Measurements from ENCODE around the gene RCAN1.

The RCAN1 gene

GRCh38 chr21:34521561-34521960 lies 93.4 kb downstream of the RCAN1 start:
- FAIRE-seq (no peak), DNase-seq (ENCODE audit: insufficient read length, low spot score) (no peak)

GRCh38 chr21:34520764-34521508 lies 94.0 kb downstream of the RCAN1 start:
- DNase-seq (ENCODE audit: insufficient read length, low spot score): no peak
- FAIRE-seq: no peak

- DNase-seq (ENCODE audit: insufficient read length, low spot score) (no peak), FAIRE-seq (no peak)
These were observed 94.6 kb downstream of the RCAN1 start for GRCh38 chr21:34520281-34520680.

GRCh38 chr21:34519694-34520093 lies 95.2 kb downstream of the RCAN1 start:
- FAIRE-seq (no peak), DNase-seq (ENCODE audit: insufficient read length, low spot score) (no peak)

- FAIRE-seq (no peak), DNase-seq (ENCODE audit: insufficient read length, low spot score) (no peak)
These were observed 95.9 kb downstream of the RCAN1 start for GRCh38 chr21:34519016-34519415.

GRCh38 chr21:34518301-34518700 lies 96.6 kb downstream of the RCAN1 start:
- DNase-seq (ENCODE audit: insufficient read length, low spot score) (no peak), FAIRE-seq (no peak)

DNA sequence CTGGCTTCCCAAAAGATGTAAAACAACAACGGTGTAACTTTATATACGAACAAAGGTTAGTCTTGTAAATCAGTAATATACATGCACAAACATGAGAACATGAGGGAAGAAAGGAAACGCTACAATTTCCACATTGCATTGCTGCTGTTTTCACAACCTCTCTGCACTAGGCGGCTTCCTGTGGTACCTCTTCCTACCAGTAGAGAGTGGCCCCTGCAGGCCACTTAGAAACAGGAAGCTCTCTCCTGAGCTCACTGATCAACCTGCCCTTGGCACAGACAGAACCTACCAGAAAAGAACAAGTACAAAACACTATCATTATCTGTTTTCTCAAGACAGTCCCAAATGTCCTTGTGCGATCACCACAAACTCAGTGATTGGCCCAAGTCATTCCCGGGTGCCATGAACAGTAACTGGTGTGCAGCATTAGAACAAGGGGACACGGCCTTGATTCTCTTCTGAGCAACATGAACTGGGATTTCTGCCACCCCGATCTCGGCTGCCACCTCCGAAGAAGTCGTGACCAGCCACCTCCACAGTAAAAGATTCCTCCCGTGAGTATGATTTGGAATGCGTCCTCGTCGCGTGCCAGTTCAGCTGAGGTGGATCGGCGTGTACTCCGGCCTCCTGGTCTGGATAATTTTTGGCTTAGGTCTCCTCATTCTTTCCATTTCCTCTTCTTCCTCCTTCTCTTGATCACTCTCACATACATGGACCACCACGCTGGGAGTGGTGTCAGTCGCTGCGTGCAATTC lies 97.2 kb downstream of the RCAN1 start:
- no peak for DNase-seq (ENCODE audit: insufficient read length, low spot score)
- no peak for FAIRE-seq

DNA sequence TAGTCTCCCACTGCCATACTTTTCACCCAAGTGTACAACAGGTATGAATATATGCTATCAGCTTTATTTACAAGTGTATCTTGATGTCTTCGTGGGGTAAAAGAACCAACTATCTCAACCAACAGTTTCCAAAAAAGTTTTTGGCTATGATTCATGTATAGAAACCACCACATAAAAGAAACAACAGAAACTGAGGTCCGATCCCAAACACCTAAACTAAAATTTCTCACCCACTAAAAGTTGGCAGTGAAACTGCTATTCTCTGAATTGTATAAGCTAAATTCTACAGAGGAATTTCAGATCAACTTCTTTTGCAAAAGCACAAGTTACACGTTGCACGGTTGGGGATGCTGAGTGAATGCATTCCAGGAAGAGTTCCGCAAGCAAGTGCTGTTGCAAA lies 97.9 kb downstream of the RCAN1 start:
- DNase-seq (ENCODE audit: insufficient read length, low spot score) (no peak), FAIRE-seq (no peak)

DNA sequence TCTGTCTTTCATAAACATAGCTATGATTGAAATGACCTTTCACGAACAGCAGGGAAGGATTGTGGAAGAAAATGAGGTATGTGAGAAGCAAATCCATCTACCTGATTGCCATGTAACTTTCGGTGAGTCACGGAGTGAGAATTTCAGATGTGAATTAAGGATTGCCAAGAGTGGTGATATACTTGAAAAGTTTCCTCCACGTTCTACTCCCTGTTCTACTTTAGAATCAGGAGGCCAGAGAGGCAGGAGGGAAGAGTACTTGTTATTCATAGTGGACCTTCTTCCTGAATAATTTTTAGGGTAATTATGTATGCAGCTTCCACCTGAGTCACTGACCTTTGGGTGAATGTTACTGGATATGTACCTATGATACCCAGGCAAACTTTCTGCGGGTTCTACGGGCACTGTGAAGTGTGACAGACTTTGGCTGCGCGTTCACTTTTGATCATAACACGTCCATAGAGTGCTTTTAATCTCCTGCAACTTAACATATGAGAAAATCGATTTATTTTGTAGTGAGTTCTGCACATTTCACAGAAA lies 100.3 kb downstream of the RCAN1 start:
- FAIRE-seq (no peak), DNase-seq (ENCODE audit: insufficient read length, low spot score) (no peak)

DNA sequence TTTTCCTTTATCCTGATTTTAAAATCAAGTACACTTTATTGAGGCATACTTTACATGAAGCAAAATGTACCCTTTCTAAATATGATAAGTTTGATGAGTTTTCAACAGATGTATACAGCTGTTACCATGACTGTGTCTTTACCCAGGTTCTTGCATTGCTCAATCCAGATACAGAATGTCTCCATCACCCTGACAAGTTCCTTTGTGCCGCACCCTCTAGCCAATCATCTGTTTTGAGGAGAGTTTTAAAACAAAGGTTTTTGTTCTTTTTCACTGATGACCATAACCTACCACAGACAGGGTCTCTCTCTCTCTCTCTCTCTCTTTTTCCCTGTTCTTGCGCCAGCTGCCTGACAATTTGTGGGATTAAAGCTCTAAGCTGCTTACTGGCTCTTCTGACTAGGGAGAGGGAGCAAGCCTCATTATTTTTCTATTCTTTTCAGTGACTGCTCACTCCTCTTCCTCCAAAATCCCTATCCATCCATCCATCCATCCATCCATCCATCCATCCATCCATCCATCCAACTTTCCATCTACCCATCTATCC lies 101.7 kb downstream of the RCAN1 start:
- FAIRE-seq: no peak

GRCh38 chr21:34511787-34512455 lies 103.0 kb downstream of the RCAN1 start, which contains the start of gene KCNE1:
Gene KCNE1 (minus strand): TSS chr21:34512210. CDS start chr21:34449634, 62,576 bp downstream.
- FAIRE-seq: no peak

More for the DNA sequence above, 101.7 kb downstream of the RCAN1 start:
- DNase-seq (ENCODE audit: insufficient read length, low spot score): no peak

GRCh38 chr21:34511181-34511580 lies 103.7 kb downstream of the RCAN1 start:
- FAIRE-seq (no peak), DNase-seq (ENCODE audit: insufficient read length, low spot score) (no peak)

More at GRCh38 chr21:34511787-34512455, 103.0 kb downstream of the RCAN1 start, which contains the start of gene KCNE1:
- DNase-seq (ENCODE audit: insufficient read length, low spot score): no peak

DNA sequence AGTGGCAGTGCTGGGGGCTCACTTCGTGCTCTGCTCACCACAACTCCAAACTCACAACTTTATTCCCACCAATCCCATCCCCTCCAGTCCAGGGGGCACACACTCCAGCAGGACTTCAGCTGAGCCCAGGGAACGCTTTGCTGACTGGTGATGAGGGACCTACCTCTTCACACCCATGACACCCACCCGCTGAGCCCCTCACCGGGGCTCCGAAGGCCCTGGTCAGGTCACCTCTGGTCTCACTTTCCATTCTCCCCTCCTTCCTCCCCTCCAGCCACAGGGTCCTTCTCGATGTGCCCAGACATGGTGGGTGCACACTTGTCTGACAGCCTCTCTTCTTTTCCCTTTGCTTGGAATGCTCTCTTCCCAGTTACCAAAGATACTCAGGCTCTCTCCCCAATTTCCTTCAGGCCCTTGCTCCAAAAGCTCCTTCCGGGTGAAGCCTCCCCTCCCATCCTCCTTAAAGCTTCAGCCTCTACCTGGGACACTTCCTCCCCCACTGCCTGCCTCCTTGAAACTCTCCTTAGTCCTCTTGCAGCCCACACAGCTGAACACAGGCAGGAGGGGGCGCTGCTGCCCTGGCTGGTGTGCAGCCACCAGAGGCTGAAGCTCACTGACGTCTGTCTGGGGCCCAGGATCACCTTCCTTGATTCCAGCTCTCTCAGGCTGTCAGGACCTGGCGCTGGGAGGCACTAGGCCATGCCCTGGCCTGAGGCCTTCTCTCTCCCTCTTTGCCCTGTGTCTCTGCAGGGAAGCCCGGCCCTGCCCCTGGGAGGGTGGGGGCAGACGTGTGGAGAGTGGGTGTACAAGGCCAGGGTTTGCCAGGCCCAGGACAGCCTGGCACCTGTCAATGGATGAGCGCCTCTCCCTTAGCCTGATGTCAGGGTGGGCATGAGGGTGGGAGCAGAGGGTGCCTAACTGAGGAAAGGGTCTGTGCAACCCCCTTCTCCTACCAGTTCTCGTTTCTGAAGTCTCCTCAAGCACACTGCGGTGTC lies 104.5 kb downstream of the RCAN1 start:
- FAIRE-seq (no peak), DNase-seq (ENCODE audit: insufficient read length, low spot score) (peak; percentile 64)

DNA sequence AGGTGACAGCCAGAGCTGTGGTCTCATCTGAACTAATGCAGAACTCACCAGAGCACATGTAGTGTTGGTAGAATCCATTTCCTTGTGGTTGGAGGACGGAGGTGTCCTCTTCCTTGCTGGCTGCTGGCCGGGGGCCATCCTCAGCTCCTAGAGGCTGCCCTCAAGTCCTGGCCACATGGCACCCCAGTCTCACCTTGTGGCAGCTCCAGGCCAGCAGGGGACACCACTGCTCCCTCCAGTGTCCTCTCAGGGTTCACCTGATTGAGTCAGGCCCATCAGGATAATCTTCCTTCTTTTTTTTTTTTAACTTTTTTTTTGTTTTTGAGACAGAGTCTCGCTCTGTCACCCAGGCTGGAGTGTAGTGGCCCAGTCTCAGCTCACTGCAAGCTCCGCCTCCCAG lies 105.8 kb downstream of the RCAN1 start:
- DNase-seq (ENCODE audit: insufficient read length, low spot score): no peak
- FAIRE-seq: no peak

GRCh38 chr21:34504595-34504994 lies 110.3 kb downstream of the RCAN1 start:
- DNase-seq (ENCODE audit: insufficient read length, low spot score): no peak
- no peak for FAIRE-seq

DNA sequence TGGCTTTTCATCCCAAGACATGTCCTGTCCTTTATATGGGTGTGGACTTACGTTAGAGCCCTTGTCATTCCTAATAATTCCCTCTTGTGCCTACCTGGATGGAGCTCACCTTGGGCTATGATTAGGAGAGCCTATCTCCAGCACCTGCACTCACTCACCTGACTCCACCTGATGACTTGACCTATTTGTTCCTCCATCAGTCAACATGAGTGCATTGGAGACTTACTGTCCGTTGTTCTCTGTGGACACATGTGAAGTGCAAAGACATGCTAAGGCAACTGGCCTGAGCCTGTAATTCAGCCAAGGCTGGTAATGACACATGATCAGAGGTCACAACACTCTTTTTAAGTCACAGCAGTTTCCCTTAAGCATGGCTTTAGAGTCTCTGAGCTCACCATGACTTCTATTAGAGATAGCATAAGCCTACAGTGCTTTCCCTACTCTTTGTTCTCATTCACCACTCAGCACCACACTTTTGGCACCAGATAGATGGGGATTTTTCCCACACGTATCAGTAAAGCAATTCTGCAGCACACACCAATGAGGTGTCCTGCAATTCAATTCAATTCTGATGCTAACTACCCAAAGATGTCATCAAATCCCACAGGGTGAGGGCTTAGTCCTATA lies 112.3 kb downstream of the RCAN1 start:
- FAIRE-seq (no peak), DNase-seq (ENCODE audit: insufficient read length, low spot score) (no peak)

GRCh38 chr21:34501716-34502115 lies 113.2 kb downstream of the RCAN1 start:
- FAIRE-seq: no peak
- no peak for DNase-seq (ENCODE audit: insufficient read length, low spot score)

- FAIRE-seq (no peak), DNase-seq (ENCODE audit: insufficient read length, low spot score) (no peak)
These were observed 114.7 kb downstream of the RCAN1 start for GRCh38 chr21:34500191-34500590.

GRCh38 chr21:34499116-34499515 lies 115.8 kb downstream of the RCAN1 start:
- no peak for FAIRE-seq

More at GRCh38 chr21:34499116-34499515, 115.8 kb downstream of the RCAN1 start:
- DNase-seq (ENCODE audit: insufficient read length, low spot score): no peak
